Body of pancreas (tissue), 4 donors: ENCODE results near the gene VASP.

Experiments used
- POLR2A ChIP-seq, 3 donors: fragments of 450-650 bp; IDR thresholded peaks; one replicate each; pipeline ENCODE4 v1.6.1; 2016; ENCODE audit warnings: antibody characterized with exemption in 3 of 3, mild to moderate bottlenecking in 2 of 3
- TF ChIP-seq, protein P1 (sequence below), 7 experiments: fragments of 450-650 bp in 4 of 7; fragments of 200-600 bp in 3 of 7; sonication (generic) in 3 of 7; IDR thresholded peaks; one replicate each; pipeline ENCODE4 v1.5.1; 2016 to 2019; ENCODE audit warnings: antibody characterized with exemption in 7 of 7

DNA sequence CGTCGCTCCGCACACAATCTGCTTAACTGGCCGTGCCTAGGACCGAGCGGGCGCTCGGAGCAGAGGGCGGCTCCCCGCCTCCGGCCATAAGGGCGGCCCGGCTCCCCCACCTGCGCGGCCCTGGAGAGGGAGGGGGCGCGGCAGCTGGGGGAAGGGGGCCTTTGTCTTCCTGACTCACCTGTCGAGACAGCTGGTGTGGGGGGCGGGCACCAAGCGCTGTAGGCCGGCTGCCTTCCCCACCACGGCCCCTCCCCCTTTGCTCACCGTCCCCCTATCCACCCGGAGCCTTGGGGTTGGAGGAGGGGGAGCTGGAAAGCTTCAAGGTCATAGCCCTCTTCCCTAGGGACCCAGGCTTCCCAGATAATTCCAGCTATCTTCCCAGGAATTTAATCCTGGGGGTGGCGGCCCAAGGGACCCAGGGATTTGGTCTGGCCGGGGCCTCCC is 1.2 kb downstream of the VASP start:
- TF ChIP-seq POLR2A (IDR thresholded peaks at IDR 0.05) = no peak
- TF ChIP-seq, protein P1, sequence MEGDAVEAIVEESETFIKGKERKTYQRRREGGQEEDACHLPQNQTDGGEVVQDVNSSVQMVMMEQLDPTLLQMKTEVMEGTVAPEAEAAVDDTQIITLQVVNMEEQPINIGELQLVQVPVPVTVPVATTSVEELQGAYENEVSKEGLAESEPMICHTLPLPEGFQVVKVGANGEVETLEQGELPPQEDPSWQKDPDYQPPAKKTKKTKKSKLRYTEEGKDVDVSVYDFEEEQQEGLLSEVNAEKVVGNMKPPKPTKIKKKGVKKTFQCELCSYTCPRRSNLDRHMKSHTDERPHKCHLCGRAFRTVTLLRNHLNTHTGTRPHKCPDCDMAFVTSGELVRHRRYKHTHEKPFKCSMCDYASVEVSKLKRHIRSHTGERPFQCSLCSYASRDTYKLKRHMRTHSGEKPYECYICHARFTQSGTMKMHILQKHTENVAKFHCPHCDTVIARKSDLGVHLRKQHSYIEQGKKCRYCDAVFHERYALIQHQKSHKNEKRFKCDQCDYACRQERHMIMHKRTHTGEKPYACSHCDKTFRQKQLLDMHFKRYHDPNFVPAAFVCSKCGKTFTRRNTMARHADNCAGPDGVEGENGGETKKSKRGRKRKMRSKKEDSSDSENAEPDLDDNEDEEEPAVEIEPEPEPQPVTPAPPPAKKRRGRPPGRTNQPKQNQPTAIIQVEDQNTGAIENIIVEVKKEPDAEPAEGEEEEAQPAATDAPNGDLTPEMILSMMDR (IDR thresholded peaks at IDR 0.05) = no peak
